GM19455 (cell line): ENCODE measurements around the gene NPC1.

Source experiments
- ATAC-seq: cut with Tn5 transposase; IDR thresholded peaks from one replicate; pipeline ENCODE4 v1.9.1; 2021; ENCODE audit not compliant: unreplicated experiment

NPC1 gene

DNA sequence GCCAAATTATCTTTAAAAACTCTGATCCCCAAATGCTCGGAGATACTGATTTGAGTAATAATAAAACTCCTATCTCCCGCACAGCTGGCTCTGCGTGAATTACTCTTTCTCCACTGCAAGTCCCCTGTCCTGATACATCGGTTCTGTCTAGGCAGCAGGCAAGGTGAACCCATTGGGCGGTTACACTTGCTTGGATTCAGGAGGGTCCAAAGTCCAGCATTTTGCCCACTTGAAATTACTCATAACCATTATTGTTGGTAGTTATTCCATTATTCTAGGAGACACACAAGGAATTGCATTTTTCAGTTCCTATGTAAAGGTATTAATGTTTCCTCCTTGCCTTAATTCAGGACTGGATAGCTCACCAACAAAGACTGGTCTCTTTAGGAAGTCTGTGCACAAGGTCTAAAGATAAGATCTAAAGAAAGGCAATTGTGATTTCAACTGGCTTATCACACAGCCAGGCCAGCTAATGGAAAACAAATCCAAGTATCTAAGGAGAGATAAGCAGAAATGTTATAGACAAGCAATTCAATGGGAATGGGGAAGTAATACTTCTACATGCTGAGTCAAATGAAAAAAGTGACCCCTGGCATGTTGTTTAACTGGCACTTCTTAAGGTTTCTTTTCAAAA is 23.2 kb upstream of the NPC1 start:
- no peak for ATAC-seq

DNA sequence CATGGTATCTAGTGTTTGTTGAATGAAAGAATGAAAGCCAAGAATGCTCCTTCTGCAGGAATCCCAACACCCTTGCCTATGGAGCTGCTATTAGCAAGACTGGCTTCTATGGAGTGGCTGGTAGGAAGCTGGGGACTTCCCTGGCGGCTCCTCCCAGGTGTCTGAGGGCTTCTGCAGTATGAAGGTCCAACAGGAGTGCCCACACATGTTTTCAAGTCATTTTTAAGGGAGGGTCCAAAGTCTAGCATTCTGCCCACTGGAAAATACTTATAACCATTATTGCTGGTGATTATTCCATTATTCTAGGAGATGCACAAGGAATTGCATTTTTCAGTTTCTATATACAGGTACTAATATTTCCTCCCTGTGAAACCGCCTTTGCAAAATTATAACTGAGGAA is 21.9 kb upstream of the NPC1 start:
- no peak for ATAC-seq

DNA sequence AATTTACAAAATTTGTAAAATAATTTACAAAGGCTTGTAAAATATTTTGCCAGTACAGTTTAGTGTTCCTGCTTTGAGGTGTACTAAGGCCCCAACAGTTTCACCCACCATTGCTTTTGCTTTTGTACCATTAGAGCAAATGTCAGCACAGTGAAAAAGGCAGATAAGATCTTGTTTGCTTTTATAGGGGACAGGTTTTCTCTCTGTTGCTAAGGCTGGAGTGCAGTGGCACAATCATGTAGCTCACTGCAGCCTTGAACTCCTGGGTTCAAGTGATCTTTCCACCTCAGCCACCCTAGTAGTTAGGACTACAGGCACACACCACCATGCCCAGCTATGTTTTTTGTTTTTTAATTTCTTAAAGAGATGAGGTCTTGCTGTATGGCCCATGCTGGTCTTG is 19.6 kb upstream of the NPC1 start:
- no peak for ATAC-seq

DNA sequence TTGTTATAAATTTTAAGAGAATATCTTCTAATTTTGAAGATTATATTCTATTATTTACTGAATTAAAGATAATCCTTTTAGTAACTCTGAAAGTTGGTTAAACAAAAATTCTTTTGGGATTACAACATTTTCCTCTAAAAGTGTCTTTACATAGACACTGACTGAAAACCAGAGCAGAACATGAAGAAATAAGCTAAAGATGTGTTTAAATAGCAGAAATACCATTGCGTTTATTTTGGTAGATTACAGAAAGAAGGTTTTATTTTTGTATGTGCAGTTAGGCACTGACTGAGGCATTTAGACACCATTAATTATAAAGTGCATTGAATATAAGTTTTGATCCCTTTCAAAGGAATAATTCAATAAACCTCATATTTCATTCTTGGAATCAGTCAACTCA is 13.5 kb upstream of the NPC1 start:
- no peak for ATAC-seq

DNA sequence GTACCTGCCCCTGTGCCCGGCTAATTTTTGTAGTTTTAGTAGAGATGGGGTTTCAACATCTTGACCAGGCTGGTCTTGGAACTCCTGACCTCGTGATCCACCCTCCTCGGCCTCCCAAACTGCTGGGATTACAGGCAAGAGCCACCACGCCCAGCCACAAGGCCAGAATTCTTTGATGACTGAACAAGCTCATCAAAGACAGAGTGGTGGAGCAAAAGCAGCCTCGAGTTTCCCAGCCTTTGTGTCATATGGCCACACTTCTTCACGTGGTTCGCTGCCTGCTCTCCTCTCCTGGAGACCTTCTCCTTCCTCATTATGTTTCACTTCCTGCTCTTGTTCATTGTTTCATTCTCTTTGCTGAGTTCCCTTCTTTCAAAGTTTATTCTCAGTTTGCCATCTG is 9.9 kb upstream of the NPC1 start:
- no peak for ATAC-seq

DNA sequence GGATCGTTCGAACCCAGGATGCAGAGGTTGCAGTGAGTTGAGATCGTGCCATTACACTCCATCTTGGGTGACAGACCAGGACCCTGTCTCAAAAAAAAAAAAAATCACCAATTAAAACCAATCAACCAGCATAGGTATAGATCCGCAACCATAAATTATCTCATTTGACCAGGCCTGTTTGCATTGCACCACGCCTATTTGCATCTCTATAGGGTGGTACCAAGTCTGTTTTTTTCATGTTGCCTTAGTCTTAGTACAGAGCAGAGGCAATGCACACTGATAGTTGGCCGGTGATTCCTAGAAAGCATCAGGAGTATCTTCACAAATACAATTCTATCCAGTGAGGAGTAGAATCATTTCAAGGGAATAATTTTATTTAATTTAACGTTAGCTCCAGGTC is 9.3 kb upstream of the NPC1 start:
- no peak for ATAC-seq

DNA sequence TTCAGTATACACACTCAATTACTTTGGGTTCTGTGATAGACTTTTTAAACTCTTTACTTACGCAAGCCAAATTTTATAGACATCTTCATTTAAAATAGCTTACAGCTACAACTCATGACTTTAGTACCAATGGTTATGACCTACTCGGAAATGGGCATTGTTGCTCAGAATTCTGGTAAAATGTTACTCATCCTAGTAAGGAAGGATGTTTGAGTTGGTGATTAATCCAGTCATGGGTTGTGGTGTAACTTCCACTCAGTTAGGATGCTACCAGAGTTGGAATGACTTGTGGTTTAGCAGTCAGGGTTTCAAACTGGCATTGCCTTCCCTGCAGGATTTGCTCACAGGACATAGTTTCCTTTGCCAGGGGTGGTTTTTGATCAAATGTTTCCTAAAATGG is 7.4 kb upstream of the NPC1 start:
- ATAC-seq: no peak

DNA sequence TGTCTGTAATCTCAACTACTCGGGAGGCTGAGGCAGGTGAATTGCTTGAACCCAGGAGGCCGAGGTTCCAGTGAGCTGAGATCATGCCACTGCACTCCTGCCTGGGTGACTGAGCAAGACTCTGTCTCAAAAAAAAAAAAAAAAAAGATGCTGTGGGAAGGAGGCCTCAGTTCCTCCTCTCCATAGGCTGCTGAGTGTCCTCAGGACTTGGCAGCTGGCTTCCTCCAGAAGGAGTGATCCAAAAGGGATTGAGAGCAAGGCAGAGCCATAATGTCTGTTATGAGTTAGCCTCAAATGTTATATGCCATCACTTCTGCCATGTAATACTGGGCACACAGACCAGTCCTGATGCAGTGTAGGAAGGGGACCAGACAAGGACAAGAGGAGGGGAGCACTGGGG is 6.6 kb upstream of the NPC1 start:
- ATAC-seq: no peak

DNA sequence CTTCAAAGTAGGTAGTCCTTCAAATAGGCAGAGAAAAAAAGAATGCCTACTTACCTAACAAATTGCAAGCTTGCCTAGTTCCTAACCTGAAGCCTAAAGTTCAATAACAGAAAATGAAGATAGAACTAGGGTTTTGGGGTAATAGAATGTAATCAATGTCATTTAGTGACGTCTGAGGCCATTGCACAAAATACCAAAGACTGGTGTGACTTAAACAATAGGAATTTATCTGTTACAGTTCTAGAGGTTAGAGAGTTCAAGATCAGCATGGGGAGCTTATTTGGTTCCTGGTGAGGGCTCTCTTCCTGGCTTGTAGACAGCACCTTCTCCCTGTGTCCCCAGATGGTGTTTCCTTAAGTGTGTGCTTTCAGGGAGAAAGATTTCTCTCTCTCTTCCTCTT is 4.7 kb upstream of the NPC1 start:
- no peak for ATAC-seq

DNA sequence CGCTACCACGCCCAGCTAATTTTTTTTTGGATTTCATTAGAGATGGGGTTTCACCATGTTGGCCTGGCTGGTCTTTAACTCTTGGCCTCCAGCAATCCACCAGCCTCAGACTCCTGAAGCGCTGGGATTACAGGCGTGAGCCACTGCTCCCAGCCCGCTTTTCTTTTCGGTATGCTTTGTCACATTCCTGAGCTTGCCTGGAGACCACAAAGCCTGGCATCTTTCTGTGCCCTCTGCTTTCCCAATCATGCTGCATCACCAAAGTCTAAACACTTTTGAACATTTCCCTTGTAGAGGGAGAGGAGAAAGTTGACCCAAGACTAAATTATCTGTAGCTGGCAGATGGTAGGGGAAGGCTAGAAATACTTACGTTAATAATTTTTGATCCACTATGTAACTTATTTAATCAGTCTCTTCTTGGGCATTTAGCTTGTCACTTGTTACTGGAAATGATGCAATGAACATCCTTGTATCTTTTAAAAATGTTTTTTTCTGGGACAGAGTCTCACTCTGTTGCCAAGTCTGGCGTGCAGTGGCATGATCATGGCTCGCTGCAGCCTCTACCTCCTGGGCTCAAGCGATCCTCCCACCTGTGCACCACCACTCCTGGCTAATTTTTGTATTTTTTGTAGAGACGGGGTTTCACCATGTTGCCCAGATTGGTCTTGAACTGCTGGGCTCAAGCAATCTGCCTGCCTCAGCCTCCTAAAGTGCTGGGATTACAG is 2.7 kb upstream of the NPC1 start:
- ATAC-seq: no peak

DNA sequence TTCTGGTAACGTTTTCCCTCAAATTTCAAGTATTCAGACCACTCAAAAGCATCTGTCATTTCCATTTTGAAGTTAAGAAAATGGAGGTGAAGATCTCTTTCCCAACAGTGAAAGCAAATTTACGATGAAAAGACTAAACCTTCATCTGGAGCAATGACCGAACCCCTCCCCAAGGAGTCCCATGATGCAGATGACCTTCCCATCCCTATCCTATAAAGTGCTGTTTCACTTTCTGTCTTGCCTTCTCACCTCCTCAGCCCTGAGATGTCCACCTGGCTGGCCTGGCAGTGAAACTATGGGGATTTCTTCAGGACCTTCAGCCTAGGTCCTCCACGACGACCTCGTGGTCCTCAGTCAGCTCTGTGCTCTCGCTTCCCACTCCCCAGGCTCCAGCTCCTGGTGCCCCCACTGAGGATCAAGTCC is 925 bp upstream of the NPC1 start:
- no peak for ATAC-seq

DNA sequence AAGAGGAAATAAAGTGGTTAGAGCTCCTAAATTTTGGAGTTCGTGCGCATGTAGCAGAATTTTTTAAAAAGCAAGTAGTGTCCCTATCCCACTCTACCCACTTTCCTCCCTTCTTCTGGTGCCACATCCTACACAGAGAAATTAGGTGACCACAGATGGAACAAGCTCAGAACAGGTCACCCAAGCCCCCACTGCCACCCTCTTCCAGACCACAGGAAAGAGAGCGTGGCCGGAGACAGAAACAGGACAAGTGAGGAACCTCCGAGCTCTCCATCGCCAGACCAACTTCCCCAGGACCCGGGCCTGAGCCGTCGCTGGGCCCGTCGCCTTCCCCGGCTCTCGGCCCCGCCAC is 433 bp downstream of the NPC1 start:
- ATAC-seq: peak; percentile 38

DNA sequence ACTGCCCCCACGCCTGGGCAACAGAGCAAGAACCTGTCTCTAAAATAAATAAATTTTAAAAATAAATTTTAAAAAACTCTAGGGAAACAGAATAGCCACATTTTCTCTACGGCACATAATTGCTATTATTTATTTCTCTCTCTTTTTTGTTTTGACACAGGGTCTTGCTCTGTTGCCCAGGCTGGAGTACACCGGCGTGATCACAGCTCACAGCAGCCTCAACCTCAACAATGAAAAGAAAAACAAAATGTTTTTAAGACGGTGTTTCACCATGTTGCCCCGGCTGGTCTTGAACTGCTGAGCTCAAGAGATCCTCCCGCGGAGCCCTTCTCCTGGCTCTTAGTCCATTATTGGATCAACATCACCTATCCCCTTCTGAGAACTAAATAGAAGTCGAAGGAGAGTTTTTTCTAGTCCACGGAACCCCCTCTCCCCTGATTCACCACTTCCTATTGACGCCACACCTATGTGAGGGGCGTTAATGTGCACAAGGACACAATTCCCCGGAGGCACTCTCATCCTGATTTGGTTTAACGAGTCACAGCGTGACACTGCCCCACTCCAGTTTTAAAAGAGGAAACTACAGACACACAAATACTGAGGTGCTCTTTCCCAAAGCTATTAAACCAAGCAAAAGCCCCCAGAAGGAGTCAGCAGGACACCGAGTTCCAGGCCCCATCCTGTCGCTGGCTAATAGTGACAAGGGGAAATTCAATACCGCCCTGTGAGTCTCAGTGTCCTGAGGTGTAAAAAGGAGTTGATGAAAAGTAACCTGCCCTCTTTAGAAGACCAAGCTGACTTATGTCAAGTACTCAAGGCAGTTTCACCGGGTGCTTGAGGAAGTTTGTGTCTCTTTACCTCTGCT is 1.1 kb downstream of the NPC1 start:
- no peak for ATAC-seq

DNA sequence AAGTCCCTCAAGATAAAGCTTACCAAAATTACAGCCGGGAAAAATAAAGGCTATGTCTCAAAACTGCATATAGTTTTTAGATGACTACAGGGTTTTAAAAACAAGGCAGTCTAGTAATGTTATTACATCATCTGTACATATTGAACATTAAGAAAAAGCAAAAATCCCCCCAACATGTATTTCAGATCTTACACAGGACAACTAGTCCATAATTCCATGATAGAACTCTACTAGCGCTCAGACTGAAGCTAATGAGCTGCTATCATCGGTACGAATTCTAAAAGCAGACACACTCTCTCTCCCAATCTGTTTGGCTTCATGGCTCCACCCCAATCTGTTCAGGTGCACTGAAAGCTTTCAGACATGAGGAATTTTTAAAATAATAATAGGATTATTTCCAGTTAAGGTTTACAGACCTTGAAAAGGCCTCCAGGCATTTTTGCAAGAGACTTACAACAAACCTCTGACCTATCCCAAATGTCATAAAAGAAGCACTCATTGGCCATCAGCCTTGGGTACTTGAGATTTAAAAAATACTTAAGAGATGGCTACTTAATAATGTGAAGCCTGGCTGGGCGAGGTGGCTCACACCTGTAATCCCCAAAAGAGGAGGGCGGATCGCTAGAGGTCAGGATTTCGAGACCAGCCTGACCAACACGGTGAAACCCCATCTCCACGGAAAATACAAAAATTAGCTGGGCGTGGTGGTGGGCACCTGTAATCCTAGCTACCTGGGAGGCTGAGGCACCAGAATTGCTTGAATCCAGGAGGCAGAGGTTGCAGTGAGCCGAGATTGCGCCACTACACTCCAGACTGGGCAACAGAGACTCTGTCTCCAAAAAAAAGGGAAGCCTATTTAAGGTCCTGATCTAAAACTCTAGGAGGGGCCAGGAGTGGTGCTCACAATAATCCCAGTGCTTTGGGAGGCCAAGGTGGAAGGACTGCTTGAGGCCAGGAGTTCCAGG is 2.0 kb downstream of the NPC1 start:
- no peak for ATAC-seq

DNA sequence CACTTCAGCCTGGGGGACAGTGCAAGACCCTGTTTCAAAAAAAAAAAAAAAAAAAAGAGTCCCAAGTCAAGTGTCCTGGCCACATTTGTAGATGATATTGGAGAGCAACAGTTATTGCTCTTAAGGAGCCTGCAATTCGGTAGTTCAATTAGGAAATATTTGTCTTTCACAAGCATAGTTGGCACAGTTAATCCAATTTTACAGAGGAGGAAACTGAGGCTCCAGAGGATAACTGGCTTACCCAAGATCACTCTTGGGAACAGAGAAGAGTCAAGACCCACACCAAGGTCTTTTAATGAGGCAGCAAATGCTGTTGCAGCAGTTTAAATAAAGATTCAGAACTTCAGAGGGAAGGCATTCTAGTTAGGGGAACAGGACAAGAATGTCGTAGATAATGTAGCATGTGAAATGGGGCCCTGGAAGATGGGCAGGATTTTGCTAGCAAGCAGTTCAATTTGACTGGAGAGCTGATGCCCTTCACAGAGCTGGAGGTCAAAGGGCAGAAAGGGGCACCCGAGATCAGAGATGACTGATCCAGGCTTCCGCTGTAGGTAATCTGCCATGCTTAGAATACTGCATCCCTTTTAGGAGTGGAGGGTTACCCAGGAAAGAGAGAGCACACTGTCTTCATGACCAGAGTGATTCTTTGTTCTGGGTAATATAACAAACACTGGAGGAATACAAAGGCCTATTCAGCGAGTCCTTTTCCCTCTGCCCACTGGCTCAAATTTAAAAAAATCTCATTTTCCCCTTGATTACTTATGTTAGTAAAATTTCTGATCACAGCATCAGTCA is 3.0 kb downstream of the NPC1 start:
- ATAC-seq: no peak

DNA sequence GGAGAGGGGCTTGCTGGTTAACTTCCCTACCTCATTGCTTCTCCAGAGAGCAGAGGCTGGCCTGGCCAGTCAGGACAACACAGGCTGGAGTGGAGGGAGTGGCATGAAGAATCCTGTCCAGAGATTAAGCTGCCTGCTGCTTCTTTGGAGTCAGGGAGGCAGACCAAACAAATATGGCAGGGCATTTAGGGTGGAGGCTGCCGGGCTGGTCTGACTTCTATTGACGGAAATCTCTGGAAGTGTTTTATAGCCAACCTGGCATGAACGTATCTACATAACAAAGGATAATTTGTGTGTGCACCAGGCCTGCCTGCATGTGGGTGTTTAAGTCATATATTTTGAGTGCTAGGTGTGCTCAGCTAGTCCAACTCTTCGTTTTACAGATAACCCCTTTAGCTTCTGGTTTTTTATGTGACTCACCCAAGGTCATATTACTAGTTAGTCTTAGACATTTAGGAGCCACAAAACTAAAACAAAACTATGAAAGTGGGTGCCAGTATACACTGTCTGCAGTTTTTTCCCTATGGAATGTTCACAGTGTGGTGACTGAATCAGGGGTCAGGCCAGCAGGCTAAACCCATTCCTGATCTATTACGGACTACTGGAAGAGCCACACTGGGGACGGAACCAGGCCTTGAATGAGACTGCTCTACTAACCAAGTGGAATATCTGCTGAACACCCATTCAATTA is 5.5 kb downstream of the NPC1 start:
- ATAC-seq: no peak

DNA sequence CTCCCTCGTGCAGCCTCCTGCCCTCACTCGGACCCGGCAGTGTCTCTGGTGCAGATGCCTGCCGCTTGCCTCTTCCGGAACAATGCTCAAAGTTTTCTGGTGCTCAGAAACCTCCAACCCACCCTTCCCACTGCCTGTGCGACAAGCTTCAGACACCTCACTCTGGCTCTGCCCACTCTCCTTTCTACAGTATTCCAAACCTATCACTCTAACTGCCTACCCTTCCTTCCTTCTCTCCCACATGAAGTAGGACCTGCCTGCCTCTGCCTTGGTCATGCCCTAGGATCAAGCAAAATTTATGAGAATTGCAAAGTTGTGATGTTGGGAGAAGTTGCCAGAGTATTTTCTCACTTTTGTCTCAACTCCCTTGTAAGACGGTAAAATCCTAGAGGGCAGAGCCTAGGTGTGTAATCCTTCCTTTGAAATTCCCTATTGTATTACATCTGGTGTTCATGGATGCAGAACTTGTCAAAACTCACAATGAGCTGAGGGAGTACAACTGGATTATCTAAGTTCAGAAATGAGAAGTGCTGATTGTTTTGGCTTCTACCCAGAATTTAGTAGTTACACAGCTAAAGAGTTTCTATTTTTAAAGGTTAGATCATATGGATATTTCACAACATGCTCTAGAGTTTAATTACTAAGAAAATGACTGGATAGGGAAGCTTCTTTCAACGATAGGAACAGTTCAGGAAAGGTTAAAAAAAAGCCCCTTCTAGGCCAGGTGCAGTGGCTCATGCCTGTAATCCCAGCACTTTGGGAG is 7.2 kb downstream of the NPC1 start:
- ATAC-seq: no peak

DNA sequence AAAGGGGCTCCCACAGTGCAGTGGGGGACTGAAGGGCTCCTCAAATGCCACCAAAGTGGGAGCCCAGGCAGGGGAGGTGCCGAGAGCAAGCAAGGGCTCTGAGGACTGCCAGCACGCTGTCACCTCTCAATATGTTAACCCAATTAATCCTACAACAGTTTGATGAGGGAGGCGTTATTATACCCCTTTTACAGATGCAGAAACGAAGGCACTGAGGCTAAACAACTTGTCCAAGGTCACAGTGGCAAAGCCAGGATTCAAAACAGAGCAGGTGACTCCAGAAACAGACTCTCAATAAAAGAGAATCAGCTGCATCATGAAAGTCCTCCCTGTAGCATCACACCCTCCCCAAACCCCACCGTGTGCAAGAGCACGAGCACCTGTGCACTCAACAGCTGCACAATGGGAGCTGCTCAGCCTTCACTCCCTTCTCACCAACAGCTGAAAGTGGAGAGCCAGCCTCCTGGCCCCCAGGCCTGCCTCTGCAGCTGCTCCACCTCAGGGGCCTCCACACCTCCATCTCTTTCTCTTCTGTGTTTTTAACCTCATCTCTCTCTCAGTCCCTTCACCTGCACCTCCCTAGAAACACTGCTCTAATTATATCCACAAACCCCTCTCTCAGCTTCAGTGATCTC is 8.1 kb downstream of the NPC1 start:
- ATAC-seq: no peak
